SK-N-DZ (cell line): ENCODE measurements around the gene OLIG3.

Experiments
- DNase-seq: peaks from one replicate; pipeline ENCODE4 v3.0.0-alpha.2; 2015; ENCODE audit warnings: low spot score

Gene OLIG3

GRCh38 chr6:137471497-137471896 is 22.7 kb downstream of the OLIG3 start:
- no peak for DNase-seq

- no peak for DNase-seq
Observed at GRCh38 chr6:137467211-137467610, 27.0 kb downstream of the OLIG3 start.

- DNase-seq: no peak
Observed at GRCh38 chr6:137465378-137466009, 28.7 kb downstream of the OLIG3 start.

- no peak for DNase-seq
Observed at GRCh38 chr6:137452333-137452894, 41.8 kb downstream of the OLIG3 start.

GRCh38 chr6:137443901-137444300 is 50.3 kb downstream of the OLIG3 start:
- no peak for DNase-seq
